HG02678 (cell line): Measurements from ENCODE around the gene NOL6.
A peak's percentile ranks its signal among the peaks of the same experiment; 100 is the strongest.
"Not testable (repeated sequence)": the region's sequence is repeated elsewhere in the genome, so short reads cannot be mapped to it uniquely, and the experiment has no call there.

ENCODE experiments used
- ATAC-seq: cut with Tn5 transposase; IDR thresholded peaks from one replicate; pipeline ENCODE4 v1.9.1; 2021; ENCODE audit warnings: mild to moderate bottlenecking, moderate library complexity; ENCODE audit not compliant: unreplicated experiment

NOL6 gene

GRCh38 chr9:33472881-33473615 is 676 bp downstream of the NOL6 start:
- no peak for ATAC-seq

GRCh38 chr9:33472171-33472880 is 1.4 kb downstream of the NOL6 start:
- no peak for ATAC-seq

GRCh38 chr9:33471361-33471760 is 2.4 kb downstream of the NOL6 start:
- no peak for ATAC-seq

GRCh38 chr9:33469891-33470290 is 3.8 kb downstream of the NOL6 start:
- no peak for ATAC-seq

GRCh38 chr9:33468797-33469621 is 4.7 kb downstream of the NOL6 start:
- ATAC-seq, result no peak

- no peak for ATAC-seq
These were observed 5.5 kb downstream of the NOL6 start for GRCh38 chr9:33468215-33468730.

GRCh38 chr9:33467526-33467925 is 6.2 kb downstream of the NOL6 start:
- ATAC-seq, result no peak

- peak; percentile 55 for ATAC-seq
These were observed 6.9 kb downstream of the NOL6 start for GRCh38 chr9:33466565-33467495.

GRCh38 chr9:33465596-33466564 is 7.8 kb downstream of the NOL6 start:
- no peak for ATAC-seq

- no peak for ATAC-seq
These were observed 8.6 kb downstream of the NOL6 start for GRCh38 chr9:33465096-33465495.

GRCh38 chr9:33464045-33464636 is 9.6 kb downstream of the NOL6 start:
- ATAC-seq, result no peak

GRCh38 chr9:33463151-33463550 is 10.6 kb downstream of the NOL6 start:
- ATAC-seq, result no peak

- ATAC-seq, result no peak
These were observed 12.2 kb downstream of the NOL6 start for GRCh38 chr9:33461492-33461891.

GRCh38 chr9:33460854-33461253 is 12.9 kb downstream of the NOL6 start:
- no peak for ATAC-seq

- ATAC-seq, result no peak
These were observed 14.6 kb downstream of the NOL6 start for GRCh38 chr9:33459115-33459514.

GRCh38 chr9:33458444-33458843 is 15.3 kb downstream of the NOL6 start:
- ATAC-seq, result no peak

GRCh38 chr9:33455945-33456344 is 17.8 kb downstream of the NOL6 start:
- no peak for ATAC-seq

- not testable (repeated sequence) for ATAC-seq
These were observed 18.3 kb downstream of the NOL6 start for GRCh38 chr9:33455456-33455855.

GRCh38 chr9:33454661-33455026 is 19.1 kb downstream of the NOL6 start:
- not testable (repeated sequence) for ATAC-seq
